Neuron (in vitro differentiated cells): ENCODE measurements around the gene EBLN1.
"Not testable (repeated sequence)": the region's sequence is repeated elsewhere in the genome, so short reads cannot be mapped to it uniquely, and the experiment has no call there.

Source experiments
- H2AFZ ChIP-seq: one replicate; pipeline ENCODE4 v1.6.1; 2013; ENCODE audit warnings: low read depth, mild to moderate bottlenecking, inconsistent platforms, low read length, moderate library complexity
- H3K27me3 ChIP-seq: one replicate; pipeline ENCODE4 v1.6.1; 2013; ENCODE audit warnings: low read length; ENCODE audit not compliant: insufficient read depth
- H3K36me3 ChIP-seq: one replicate; pipeline ENCODE4 v1.6.1; 2013; ENCODE audit warnings: low read length; ENCODE audit not compliant: insufficient read depth
- H3K4me1 ChIP-seq: one replicate; pipeline ENCODE4 v1.6.1; 2013; ENCODE audit warnings: low read length; ENCODE audit not compliant: insufficient read depth
- H3K4me3 ChIP-seq: 2 replicates; pipeline ENCODE4 v1.5.1; 2013; ENCODE audit warnings: mild to moderate bottlenecking, low read length, moderate library complexity
- H3K9me3 ChIP-seq: one replicate; pipeline ENCODE4 v1.6.1; 2013; ENCODE audit warnings: low read length

Gene EBLN1

GRCh38 chr10:22218448-22218847 is 633 bp upstream of the EBLN1 start:
- Histone ChIP-seq H3K4me3 (no peak overlapping the region), H2AFZ (no peak overlapping the region), H3K36me3 (no peaks in the 10 kb centered on the region), H3K27me3 (peaks cover 4% of the 10 kb centered on the region), H3K4me1 (no peaks in the 10 kb centered on the region), H3K9me3 (no peaks in the 10 kb centered on the region)

GRCh38 chr10:22217084-22217483 is 731 bp downstream of the EBLN1 start:
- H3K4me3 ChIP-seq, H3K4me1 ChIP-seq, H3K9me3 ChIP-seq, H3K27me3 ChIP-seq, H3K36me3 ChIP-seq, H2AFZ ChIP-seq: not testable (repeated sequence)

GRCh38 chr10:22210267-22210666 is 7.5 kb downstream of the EBLN1 start:
- no peaks in the 10 kb centered on the region for H3K9me3 ChIP-seq
- H3K4me3 ChIP-seq: no peak overlapping the region
- H2AFZ ChIP-seq: no peak overlapping the region
- no peaks in the 10 kb centered on the region for H3K4me1 ChIP-seq
- H3K36me3 ChIP-seq: no peaks in the 10 kb centered on the region
- peaks cover 3% of the 10 kb centered on the region for H3K27me3 ChIP-seq

GRCh38 chr10:22193945-22194344 is 23.9 kb downstream of the EBLN1 start:
- H3K4me1 ChIP-seq: no peaks in the 10 kb centered on the region
- no peak overlapping the region for H3K4me3 ChIP-seq
- no peaks in the 10 kb centered on the region for H3K9me3 ChIP-seq
- no peak overlapping the region for H2AFZ ChIP-seq
- peaks cover 2% of the 10 kb centered on the region for H3K27me3 ChIP-seq
- no peaks in the 10 kb centered on the region for H3K36me3 ChIP-seq

- Histone ChIP-seq H2AFZ (no peak overlapping the region), H3K4me1 (no peaks in the 10 kb centered on the region), H3K9me3 (no peaks in the 10 kb centered on the region), H3K27me3 (no peaks in the 10 kb centered on the region), H3K4me3 (no peak overlapping the region), H3K36me3 (no peaks in the 10 kb centered on the region)
Measured at GRCh38 chr10:22185586-22185985, 32.2 kb downstream of the EBLN1 start.

- H2AFZ ChIP-seq: no peak overlapping the region
- no peaks in the 10 kb centered on the region for H3K36me3 ChIP-seq
- H3K4me1 ChIP-seq: no peaks in the 10 kb centered on the region
- H3K9me3 ChIP-seq: no peaks in the 10 kb centered on the region
- H3K4me3 ChIP-seq: no peak overlapping the region
- no peaks in the 10 kb centered on the region for H3K27me3 ChIP-seq
Measured at GRCh38 chr10:22183771-22184461, 33.9 kb downstream of the EBLN1 start.

- Histone ChIP-seq H3K9me3 (no peaks in the 10 kb centered on the region), H3K4me3 (no peak overlapping the region), H2AFZ (no peak overlapping the region), H3K27me3 (no peaks in the 10 kb centered on the region), H3K36me3 (no peaks in the 10 kb centered on the region), H3K4me1 (no peaks in the 10 kb centered on the region)
Measured at GRCh38 chr10:22180724-22181123, 37.1 kb downstream of the EBLN1 start.

GRCh38 chr10:22174442-22174841 is 43.4 kb downstream of the EBLN1 start:
- H3K9me3 ChIP-seq: no peaks in the 10 kb centered on the region
- no peaks in the 10 kb centered on the region for H3K36me3 ChIP-seq
- H2AFZ ChIP-seq: no peak overlapping the region
- no peaks in the 10 kb centered on the region for H3K4me1 ChIP-seq
- no peak overlapping the region for H3K4me3 ChIP-seq
- H3K27me3 ChIP-seq: no peaks in the 10 kb centered on the region

- Histone ChIP-seq H3K4me3 (no peak overlapping the region), H3K36me3 (no peaks in the 10 kb centered on the region), H3K4me1 (no peaks in the 10 kb centered on the region), H3K9me3 (no peaks in the 10 kb centered on the region), H3K27me3 (peaks cover 4% of the 10 kb centered on the region), H2AFZ (no peak overlapping the region)
Measured at GRCh38 chr10:22171131-22171530, 46.7 kb downstream of the EBLN1 start.

GRCh38 chr10:22170582-22170981 is 47.2 kb downstream of the EBLN1 start:
- Histone ChIP-seq H3K4me1 (no peaks in the 10 kb centered on the region), H3K4me3 (no peak overlapping the region), H3K27me3 (peaks cover 4% of the 10 kb centered on the region), H3K9me3 (no peaks in the 10 kb centered on the region), H3K36me3 (no peaks in the 10 kb centered on the region), H2AFZ (no peak overlapping the region)

GRCh38 chr10:22159979-22160378 is 57.8 kb downstream of the EBLN1 start:
- no peaks in the 10 kb centered on the region for H3K27me3 ChIP-seq
- no peaks in the 10 kb centered on the region for H3K36me3 ChIP-seq
- H3K4me3 ChIP-seq: no peak overlapping the region
- no peaks in the 10 kb centered on the region for H3K4me1 ChIP-seq
- no peaks in the 10 kb centered on the region for H3K9me3 ChIP-seq
- H2AFZ ChIP-seq: no peak overlapping the region

GRCh38 chr10:22159180-22159579 is 58.6 kb downstream of the EBLN1 start:
- H3K9me3 ChIP-seq: no peaks in the 10 kb centered on the region
- no peaks in the 10 kb centered on the region for H3K27me3 ChIP-seq
- H3K36me3 ChIP-seq: no peaks in the 10 kb centered on the region
- H3K4me3 ChIP-seq: no peak overlapping the region
- H3K4me1 ChIP-seq: no peaks in the 10 kb centered on the region
- H2AFZ ChIP-seq: no peak overlapping the region
